ENCODE results near the gene SPTLC1. TPM values are rescaled to one million over a fixed set of nuclear protein-coding genes. Genes with fewer than 3 reads are reported as not detected.

Gene SPTLC1
- total and polyA plus RNA-seq, 2 donors = 44.3 to 49.4 TPM

- Histone ChIP-seq H3K9me3 (ENCODE audit: control insufficient read depth in 2 of 2, insufficient read depth in 1 of 2, low read length in 1 of 2) (no peaks in the 10 kb centered on the region), H3K27ac (ENCODE audit: low read depth in 1 of 2, low read length in 1 of 2) (no peak overlapping the region), H3K27me3 (ENCODE audit: control insufficient read depth in 2 of 2, insufficient read depth in 1 of 2, low read length in 1 of 2) (no peaks in the 10 kb centered on the region), H3K36me3 (ENCODE audit: control insufficient read depth in 2 of 2, insufficient read depth in 2 of 2, low read length in 1 of 2) (peaks cover 25 to 40% of the 10 kb centered on the region in 2 donors), H3K4me3 (ENCODE audit: low read length in 2 of 2) (no peak overlapping the region), H3K4me1 (ENCODE audit: control insufficient read depth in 2 of 2, insufficient read depth in 2 of 2, low read length in 2 of 2) (no peaks in the 10 kb centered on the region)
- no peak for DNase-seq (ENCODE audit: low read depth in 6 of 9, low spot score in 9 of 9)
- 95% methylated on average over 4 of the region's 4 CpGs for WGBS
Measured at GRCh38 chr9:92071634-92072033, 43.6 kb downstream of the SPTLC1 start.

- Histone ChIP-seq H3K4me3 (ENCODE audit: low read length in 2 of 2) (no peak overlapping the region), H3K9me3 (ENCODE audit: control insufficient read depth in 2 of 2, insufficient read depth in 1 of 2, low read length in 1 of 2) (no peaks in the 10 kb centered on the region), H3K36me3 (ENCODE audit: control insufficient read depth in 2 of 2, insufficient read depth in 2 of 2, low read length in 1 of 2) (peaks cover 26 to 45% of the 10 kb centered on the region in 2 donors), H3K27me3 (ENCODE audit: control insufficient read depth in 2 of 2, insufficient read depth in 1 of 2, low read length in 1 of 2) (no peaks in the 10 kb centered on the region), H3K4me1 (ENCODE audit: control insufficient read depth in 2 of 2, insufficient read depth in 2 of 2, low read length in 2 of 2) (no peaks in the 10 kb centered on the region), H3K27ac (ENCODE audit: low read depth in 1 of 2, low read length in 1 of 2) (no peak overlapping the region)
- WGBS = 99% methylated on average over 5 of the region's 5 CpGs
- DNase-seq (ENCODE audit: low read depth in 6 of 9, low spot score in 9 of 9) = no peak
Measured at GRCh38 chr9:92066168-92066567, 49.0 kb downstream of the SPTLC1 start.

- Histone ChIP-seq H3K9me3 (ENCODE audit: control insufficient read depth in 2 of 2, insufficient read depth in 1 of 2, low read length in 1 of 2) (no peaks in the 10 kb centered on the region), H3K27ac (ENCODE audit: low read depth in 1 of 2, low read length in 1 of 2) (no peak overlapping the region), H3K4me1 (ENCODE audit: control insufficient read depth in 2 of 2, insufficient read depth in 2 of 2, low read length in 2 of 2) (no peaks in the 10 kb centered on the region), H3K27me3 (ENCODE audit: control insufficient read depth in 2 of 2, insufficient read depth in 1 of 2, low read length in 1 of 2) (no peaks in the 10 kb centered on the region), H3K4me3 (ENCODE audit: low read length in 2 of 2) (no peak overlapping the region), H3K36me3 (ENCODE audit: control insufficient read depth in 2 of 2, insufficient read depth in 2 of 2, low read length in 1 of 2) (peaks cover 28 to 38% of the 10 kb centered on the region in 2 donors)
- DNase-seq (ENCODE audit: low read depth in 6 of 9, low spot score in 9 of 9) = no peak
- 96% methylated on average over 3 of the region's 3 CpGs for WGBS
Measured at GRCh38 chr9:92064711-92065110, 50.5 kb downstream of the SPTLC1 start.

- Histone ChIP-seq H3K27me3 (ENCODE audit: control insufficient read depth in 2 of 2, insufficient read depth in 1 of 2, low read length in 1 of 2) (no peaks in the 10 kb centered on the region), H3K36me3 (ENCODE audit: control insufficient read depth in 2 of 2, insufficient read depth in 2 of 2, low read length in 1 of 2) (peaks cover 24 to 29% of the 10 kb centered on the region in 2 donors), H3K4me3 (ENCODE audit: low read length in 2 of 2) (no peak overlapping the region), H3K27ac (ENCODE audit: low read depth in 1 of 2, low read length in 1 of 2) (no peak overlapping the region), H3K4me1 (ENCODE audit: control insufficient read depth in 2 of 2, insufficient read depth in 2 of 2, low read length in 2 of 2) (no peaks in the 10 kb centered on the region), H3K9me3 (ENCODE audit: control insufficient read depth in 2 of 2, insufficient read depth in 1 of 2, low read length in 1 of 2) (no peaks in the 10 kb centered on the region)
- peak in 1 of 9 donors; percentile 3 for DNase-seq (ENCODE audit: low read depth in 6 of 9, low spot score in 9 of 9)
- 99% methylated on average over 2 of the region's 2 CpGs for WGBS
Measured at GRCh38 chr9:92061184-92061583, 54.0 kb downstream of the SPTLC1 start.

GRCh38 chr9:92059661-92060060, 55.6 kb downstream of the SPTLC1 start:
- no peaks in the 10 kb centered on the region for H3K4me1 ChIP-seq (ENCODE audit: control insufficient read depth in 2 of 2, insufficient read depth in 2 of 2, low read length in 2 of 2)
- H3K36me3 ChIP-seq (ENCODE audit: control insufficient read depth in 2 of 2, insufficient read depth in 2 of 2, low read length in 1 of 2) = peaks cover 22% of the 10 kb centered on the region in 2 donors
- H3K27me3 ChIP-seq (ENCODE audit: control insufficient read depth in 2 of 2, insufficient read depth in 1 of 2, low read length in 1 of 2) = no peaks in the 10 kb centered on the region
- no peak overlapping the region for H3K4me3 ChIP-seq (ENCODE audit: low read length in 2 of 2)
- 97% methylated on average over 3 of the region's 3 CpGs for WGBS
- H3K9me3 ChIP-seq (ENCODE audit: control insufficient read depth in 2 of 2, insufficient read depth in 1 of 2, low read length in 1 of 2) = no peaks in the 10 kb centered on the region
- no peak for DNase-seq (ENCODE audit: low read depth in 6 of 9, low spot score in 9 of 9)
- no peak overlapping the region for H3K27ac ChIP-seq (ENCODE audit: low read depth in 1 of 2, low read length in 1 of 2)

- H3K36me3 ChIP-seq (ENCODE audit: control insufficient read depth in 2 of 2, insufficient read depth in 2 of 2, low read length in 1 of 2) = peaks cover 24% of the 10 kb centered on the region in 2 donors
- H3K27ac ChIP-seq (ENCODE audit: low read depth in 1 of 2, low read length in 1 of 2) = no peak overlapping the region
- no peaks in the 10 kb centered on the region for H3K9me3 ChIP-seq (ENCODE audit: control insufficient read depth in 2 of 2, insufficient read depth in 1 of 2, low read length in 1 of 2)
- H3K4me3 ChIP-seq (ENCODE audit: low read length in 2 of 2) = no peak overlapping the region
- no peaks in the 10 kb centered on the region for H3K27me3 ChIP-seq (ENCODE audit: control insufficient read depth in 2 of 2, insufficient read depth in 1 of 2, low read length in 1 of 2)
- no peak for DNase-seq (ENCODE audit: low read depth in 6 of 9, low spot score in 9 of 9)
- no peaks in the 10 kb centered on the region for H3K4me1 ChIP-seq (ENCODE audit: control insufficient read depth in 2 of 2, insufficient read depth in 2 of 2, low read length in 2 of 2)
- 91% methylated on average over 5 of the region's 5 CpGs for WGBS
Measured at GRCh38 chr9:92058723-92059444, 56.3 kb downstream of the SPTLC1 start.

GRCh38 chr9:92058026-92058425, 57.2 kb downstream of the SPTLC1 start:
- H3K4me3 ChIP-seq (ENCODE audit: low read length in 2 of 2) = no peak overlapping the region
- H3K27me3 ChIP-seq (ENCODE audit: control insufficient read depth in 2 of 2, insufficient read depth in 1 of 2, low read length in 1 of 2) = no peaks in the 10 kb centered on the region
- H3K27ac ChIP-seq (ENCODE audit: low read depth in 1 of 2, low read length in 1 of 2) = no peak overlapping the region
- H3K9me3 ChIP-seq (ENCODE audit: control insufficient read depth in 2 of 2, insufficient read depth in 1 of 2, low read length in 1 of 2) = no peaks in the 10 kb centered on the region
- no peaks in the 10 kb centered on the region for H3K4me1 ChIP-seq (ENCODE audit: control insufficient read depth in 2 of 2, insufficient read depth in 2 of 2, low read length in 2 of 2)
- H3K36me3 ChIP-seq (ENCODE audit: control insufficient read depth in 2 of 2, insufficient read depth in 2 of 2, low read length in 1 of 2) = peaks cover 24% of the 10 kb centered on the region in 2 donors
- DNase-seq (ENCODE audit: low read depth in 6 of 9, low spot score in 9 of 9) = no peak

GRCh38 chr9:92057226-92057625, 58.0 kb downstream of the SPTLC1 start:
- H3K36me3 ChIP-seq (ENCODE audit: control insufficient read depth in 2 of 2, insufficient read depth in 2 of 2, low read length in 1 of 2) = peaks cover 18 to 24% of the 10 kb centered on the region in 2 donors
- H3K27me3 ChIP-seq (ENCODE audit: control insufficient read depth in 2 of 2, insufficient read depth in 1 of 2, low read length in 1 of 2) = no peaks in the 10 kb centered on the region
- no peaks in the 10 kb centered on the region for H3K4me1 ChIP-seq (ENCODE audit: control insufficient read depth in 2 of 2, insufficient read depth in 2 of 2, low read length in 2 of 2)
- H3K4me3 ChIP-seq (ENCODE audit: low read length in 2 of 2) = no peak overlapping the region
- no peaks in the 10 kb centered on the region for H3K9me3 ChIP-seq (ENCODE audit: control insufficient read depth in 2 of 2, insufficient read depth in 1 of 2, low read length in 1 of 2)
- no peak for DNase-seq (ENCODE audit: low read depth in 6 of 9, low spot score in 9 of 9)
- WGBS = 99% methylated on average over 1 of the region's 1 CpG
- no peak overlapping the region for H3K27ac ChIP-seq (ENCODE audit: low read depth in 1 of 2, low read length in 1 of 2)

- Histone ChIP-seq H3K4me1 (ENCODE audit: control insufficient read depth in 2 of 2, insufficient read depth in 2 of 2, low read length in 2 of 2) (no peaks in the 10 kb centered on the region), H3K9me3 (ENCODE audit: control insufficient read depth in 2 of 2, insufficient read depth in 1 of 2, low read length in 1 of 2) (no peaks in the 10 kb centered on the region), H3K4me3 (ENCODE audit: low read length in 2 of 2) (no peak overlapping the region), H3K36me3 (ENCODE audit: control insufficient read depth in 2 of 2, insufficient read depth in 2 of 2, low read length in 1 of 2) (peaks cover 18 to 24% of the 10 kb centered on the region in 2 donors), H3K27ac (ENCODE audit: low read depth in 1 of 2, low read length in 1 of 2) (no peak overlapping the region), H3K27me3 (ENCODE audit: control insufficient read depth in 2 of 2, insufficient read depth in 1 of 2, low read length in 1 of 2) (no peaks in the 10 kb centered on the region)
- no peak for DNase-seq (ENCODE audit: low read depth in 6 of 9, low spot score in 9 of 9)
- WGBS = over 99% methylated on average over 2 of the region's 2 CpGs
Measured at GRCh38 chr9:92055624-92056023, 59.6 kb downstream of the SPTLC1 start.
